ENCODE data around the gene MRPS18C.
A peak's percentile ranks its signal among the peaks of the same experiment; 100 is the strongest.
"Not testable (repeated sequence)": the region's sequence is repeated elsewhere in the genome, so short reads cannot be mapped to it uniquely, and the experiment has no call there.

Gene MRPS18C

GRCh38 chr4:83504996-83505395, 49.1 kb downstream of the MRPS18C start:
- H3K9me3 ChIP-seq = no peaks in the 10 kb centered on the region
- no peaks in the 10 kb centered on the region for H3K4me1 ChIP-seq
- H3K4me3 ChIP-seq (ENCODE audit: low read depth, low read length) = no peak overlapping the region
- H3K27me3 ChIP-seq = no peaks in the 10 kb centered on the region
- no peaks in the 10 kb centered on the region for H3K36me3 ChIP-seq
- TF ChIP-seq CTCF (IDR thresholded peaks at IDR 0.05; ENCODE audit: low read depth, low read length) = no peak
- DNase-seq = no peak

DNA sequence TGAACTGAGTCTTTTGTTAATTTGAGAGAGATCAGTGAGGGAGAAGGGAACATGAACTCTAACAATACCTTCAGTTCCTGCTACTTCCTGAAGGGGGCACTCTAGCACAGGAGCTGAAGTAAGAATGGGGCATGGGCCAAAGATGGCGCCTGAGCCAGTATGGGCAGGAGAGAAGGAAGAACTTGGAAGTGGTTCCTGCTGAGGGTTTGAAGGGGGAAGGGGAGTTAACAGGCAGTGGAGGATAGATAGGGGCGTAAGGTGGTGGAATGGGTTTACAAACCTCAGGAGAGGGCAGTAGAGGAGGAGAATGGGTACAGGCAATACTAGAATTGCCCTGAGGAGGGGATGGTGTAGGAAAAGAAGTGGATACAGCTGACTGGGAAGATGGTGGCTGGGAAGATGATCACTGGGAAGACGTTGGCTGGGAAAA, 53.3 kb downstream of the MRPS18C start:
- not testable (repeated sequence) for H3K36me3 ChIP-seq; H3K9me3 ChIP-seq; H3K4me1 ChIP-seq; H3K4me3 ChIP-seq (ENCODE audit: low read depth, low read length); H3K27me3 ChIP-seq
- peak; percentile 87 for TF ChIP-seq CTCF (IDR thresholded peaks at IDR 0.05; ENCODE audit: low read depth, low read length)
- peak; percentile 76 for DNase-seq

DNA sequence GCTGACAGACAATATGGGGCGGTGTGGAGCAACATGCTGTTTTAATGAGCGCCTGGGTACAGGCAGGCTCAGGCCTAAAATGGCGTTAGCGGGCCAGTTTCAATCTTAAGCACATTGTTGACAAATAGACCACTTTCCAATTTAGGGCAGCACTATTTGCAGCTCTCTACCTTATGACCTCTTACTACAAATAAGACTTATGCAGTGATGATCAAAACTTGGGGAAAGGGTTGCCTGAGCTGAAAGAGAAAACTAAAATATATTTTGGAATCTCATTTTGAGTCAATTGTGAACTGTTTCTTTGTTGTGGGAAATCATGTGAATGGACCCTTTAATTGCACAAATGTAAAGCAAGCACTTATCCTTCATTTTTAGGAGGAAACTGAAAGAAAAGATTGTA, 54.6 kb downstream of the MRPS18C start:
- DNase-seq = no peak
- Histone ChIP-seq H3K27me3 (no peaks in the 10 kb centered on the region), H3K4me1 (no peaks in the 10 kb centered on the region), H3K36me3 (no peaks in the 10 kb centered on the region), H3K4me3 (ENCODE audit: low read depth, low read length) (no peak overlapping the region), H3K9me3 (no peaks in the 10 kb centered on the region)
- TF ChIP-seq CTCF (IDR thresholded peaks at IDR 0.05; ENCODE audit: low read depth, low read length) = no peak

Data from BE2C (cell line).